Activated T-helper 9 cell treated with anti-CD3 and anti-CD28 coated beads, Interleukin-2, amount 50 U/mL, for 16 hours (primary cell): Measurements from ENCODE around the gene ITCH.
"Not testable (repeated sequence)": the region's sequence is repeated elsewhere in the genome, so short reads cannot be mapped to it uniquely, and the experiment has no call there.

Experiments used
- DNase-seq: peaks from one replicate; pipeline ENCODE4 v3.0.0-alpha.2; 2020; ENCODE audit warnings: low read depth

The ITCH gene

GRCh38 chr20:34382877-34383455 lies 19.9 kb downstream of the ITCH start:
- not testable (repeated sequence) for DNase-seq

- DNase-seq, result no peak
Measured at GRCh38 chr20:34385464-34385863, 22.4 kb downstream of the ITCH start.

GRCh38 chr20:34388000-34388399 lies 24.9 kb downstream of the ITCH start:
- DNase-seq, result no peak

- no peak for DNase-seq
Measured at GRCh38 chr20:34388678-34389077, 25.6 kb downstream of the ITCH start.

- no peak for DNase-seq
Measured at GRCh38 chr20:34389206-34389953, 26.3 kb downstream of the ITCH start.

GRCh38 chr20:34389954-34390555 lies 27.0 kb downstream of the ITCH start:
- DNase-seq, result no peak

- DNase-seq, result no peak
Measured at GRCh38 chr20:34396408-34396807, 33.3 kb downstream of the ITCH start.

- no peak for DNase-seq
Measured at GRCh38 chr20:34397096-34397495, 34.0 kb downstream of the ITCH start.

GRCh38 chr20:34400776-34401175 lies 37.7 kb downstream of the ITCH start:
- not testable (repeated sequence) for DNase-seq

GRCh38 chr20:34401741-34402455 lies 38.8 kb downstream of the ITCH start:
- DNase-seq, result no peak

- DNase-seq, result no peak
Measured at GRCh38 chr20:34402461-34402860, 39.4 kb downstream of the ITCH start.

GRCh38 chr20:34403063-34403827 lies 40.2 kb downstream of the ITCH start:
- no peak for DNase-seq

GRCh38 chr20:34403908-34404307 lies 40.8 kb downstream of the ITCH start:
- DNase-seq, result no peak

GRCh38 chr20:34404803-34405202 lies 41.7 kb downstream of the ITCH start:
- no peak for DNase-seq

- DNase-seq, result not testable (repeated sequence)
Measured at GRCh38 chr20:34405247-34405651, 42.2 kb downstream of the ITCH start.

- not testable (repeated sequence) for DNase-seq
Measured at GRCh38 chr20:34405942-34406341, 42.9 kb downstream of the ITCH start.

- DNase-seq, result no peak
Measured at GRCh38 chr20:34407962-34408474, 44.9 kb downstream of the ITCH start.

GRCh38 chr20:34410336-34410735 lies 47.3 kb downstream of the ITCH start:
- DNase-seq, result no peak

- no peak for DNase-seq
Measured at GRCh38 chr20:34412453-34412852, 49.4 kb downstream of the ITCH start.

GRCh38 chr20:34414525-34414924 lies 51.5 kb downstream of the ITCH start:
- DNase-seq, result not testable (repeated sequence)

GRCh38 chr20:34415079-34415478 lies 52.0 kb downstream of the ITCH start:
- DNase-seq, result no peak

GRCh38 chr20:34420146-34420545 lies 57.1 kb downstream of the ITCH start:
- no peak for DNase-seq
